Stimulated activated CD8-positive, alpha-beta memory T cell treated with anti-CD3 and anti-CD28 coated beads, Interleukin-7, amount 100 ng/mL, for 1 hour (primary cell): ENCODE results near the gene EPHB1.

Experiments used
- DNase-seq, 2 donors: peaks; one replicate each; pipeline ENCODE4 v3.0.0-alpha.2; 2020; ENCODE audit warnings: low read depth in 2 of 2

EPHB1 gene

GRCh38 chr3:134794950-134795745 is at the start of gene EPHB1:
Gene EPHB1 (plus strand): TSS chr3:134795260.
- no peak for DNase-seq

- no peak for DNase-seq
Measured at GRCh38 chr3:134748698-134749097, 46.4 kb upstream of the EPHB1 start.

- no peak for DNase-seq
Measured at GRCh38 chr3:134749174-134749573, 45.9 kb upstream of the EPHB1 start.

GRCh38 chr3:134749802-134750553 is 45.1 kb upstream of the EPHB1 start:
- no peak for DNase-seq

- no peak for DNase-seq
Measured at GRCh38 chr3:134751831-134752230, 43.2 kb upstream of the EPHB1 start.

- no peak for DNase-seq
Measured at GRCh38 chr3:134752761-134753461, 42.1 kb upstream of the EPHB1 start.

GRCh38 chr3:134753999-134754742 is 40.9 kb upstream of the EPHB1 start:
- DNase-seq: no peak

GRCh38 chr3:134754768-134755559 is 40.1 kb upstream of the EPHB1 start:
- no peak for DNase-seq

- no peak for DNase-seq
Measured at GRCh38 chr3:134755821-134756220, 39.2 kb upstream of the EPHB1 start.

GRCh38 chr3:134757549-134758069 is 37.5 kb upstream of the EPHB1 start:
- DNase-seq: no peak

GRCh38 chr3:134761213-134761612 is 33.8 kb upstream of the EPHB1 start:
- no peak for DNase-seq

GRCh38 chr3:134762016-134762415 is 33.0 kb upstream of the EPHB1 start:
- DNase-seq: no peak

- no peak for DNase-seq
Measured at GRCh38 chr3:134765468-134765867, 29.6 kb upstream of the EPHB1 start.

GRCh38 chr3:134766290-134766689 is 28.8 kb upstream of the EPHB1 start:
- no peak for DNase-seq

- DNase-seq: no peak
Measured at GRCh38 chr3:134768116-134768515, 26.9 kb upstream of the EPHB1 start.

- DNase-seq: no peak
Measured at GRCh38 chr3:134768837-134769236, 26.2 kb upstream of the EPHB1 start.

GRCh38 chr3:134769287-134769868 is 25.7 kb upstream of the EPHB1 start:
- no peak for DNase-seq

GRCh38 chr3:134772011-134772410 is 23.0 kb upstream of the EPHB1 start:
- no peak for DNase-seq

GRCh38 chr3:134772591-134772990 is 22.5 kb upstream of the EPHB1 start:
- DNase-seq: no peak

GRCh38 chr3:134775831-134776230 is 19.2 kb upstream of the EPHB1 start:
- DNase-seq: no peak
